SK-N-SH treated with all-trans-retinoic acid at 6 μM for 48 hours (cell line): Measurements from ENCODE around the gene NAGLU.

Source experiments
- ARNTL ChIP-seq: fragments of 450-650 bp; formaldehyde crosslinking; IDR thresholded peaks from 2 replicates; pipeline ENCODE4 v1.5.0; 2020; ENCODE audit warnings: low read depth, mild to moderate bottlenecking, moderate library complexity, borderline replicate concordance
- BACH2 ChIP-seq: fragments of 250-450 bp; sonication (Bioruptor Pico); IDR thresholded peaks from 2 replicates; pipeline ENCODE4 v1.9.0; 2021; ENCODE audit warnings: mild to moderate bottlenecking, borderline replicate concordance
- ZFP30 ChIP-seq: fragments of 450-650 bp; formaldehyde crosslinking; IDR thresholded peaks from 2 replicates; pipeline ENCODE4 v1.5.0; 2022; ENCODE audit warnings: mild to moderate bottlenecking, moderate library complexity

DNA sequence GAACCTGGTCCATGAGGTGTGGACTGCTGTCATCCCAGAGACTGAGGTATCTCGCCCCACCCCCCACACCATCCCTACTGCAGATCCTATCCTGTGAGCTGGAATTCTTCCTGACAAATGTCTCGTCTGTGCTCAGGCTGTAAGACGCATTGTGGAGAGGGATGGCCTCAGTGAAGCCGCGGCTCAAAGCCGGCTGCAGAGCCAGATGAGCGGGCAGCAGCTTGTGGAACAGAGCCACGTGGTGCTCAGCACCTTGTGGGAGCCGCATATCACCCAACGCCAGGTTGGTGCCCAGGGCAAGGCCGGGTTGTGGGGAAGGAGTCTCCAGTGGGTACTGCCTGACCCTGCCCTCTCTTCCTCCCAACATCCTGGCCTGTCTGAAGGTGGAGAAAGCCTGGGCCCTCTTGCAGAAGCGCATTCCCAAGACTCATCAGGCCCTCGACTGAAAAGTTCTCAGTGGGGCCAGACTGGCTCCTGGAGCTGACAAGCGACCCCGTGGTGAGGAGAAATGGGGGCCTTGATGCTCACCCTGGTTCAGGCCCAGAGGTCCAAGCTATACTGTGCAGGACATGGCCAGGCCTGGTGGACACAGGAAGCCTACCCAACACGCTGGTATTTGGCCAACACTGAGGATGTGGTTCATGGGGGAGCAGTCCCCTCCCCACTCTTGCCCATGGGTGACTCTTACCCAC lies 29.6 kb downstream of the NAGLU start:
- no peak for TF ChIP-seq BACH2 (CRISPR knock-in tag)
- no peak for TF ChIP-seq ARNTL
- TF ChIP-seq ZFP30: no peak
